IMR-90 (cell line): ENCODE data around the gene MRPL32. TPM values are rescaled to one million over a fixed set of nuclear protein-coding genes. Genes with fewer than 3 reads are reported as not detected.

Source experiments
- ATAC-seq: fragments of 200-7000 bp; cut with Tn5 transposase; 2 replicates; pipeline ENCODE4 v1.9.1; 2020; ENCODE audit warnings: low read depth, mild to moderate bottlenecking, moderate library complexity
- BruUV-seq: library from RNA; stranded (reverse); fragments of 400-500 nt; replicated peaks from 2 replicates; lab custom pipeline; 2021; lab: Mats Ljungman, UMichigan
- CTCF ChIA-PET: fragments of 300-600 bp; formaldehyde crosslinking; extraction: SDS; loops from one replicate; lab custom pipeline; 2021; ENCODE audit warnings: antibody characterized with exemption; lab: Yijun Ruan, JAX
- POLR2A ChIA-PET: fragments of 300-600 bp; sonication (Branson Sonifier 250); formaldehyde crosslinking; loops from one replicate; lab custom pipeline; 2022; ENCODE audit warnings: antibody characterized with exemption; ENCODE audit not compliant: unreplicated experiment; lab: Charles Lee
- DNase-seq: peaks from one replicate; pipeline ENCODE4 v3.0.0; 2013
- H2AFZ ChIP-seq: replicated peaks from 2 replicates; pipeline ENCODE3; 2013; ENCODE audit warnings: low read length, mild to moderate bottlenecking; ENCODE audit not compliant: poor library complexity
- H2AK5ac ChIP-seq: 2 replicates; pipeline ENCODE4 v1.6.1; 2013; ENCODE audit warnings: low read depth, low read length, inconsistent platforms
- H2AK9ac ChIP-seq: replicated peaks from 2 replicates; pipeline ENCODE3; 2013; ENCODE audit warnings: mild to moderate bottlenecking, low read depth, low read length, moderate library complexity; ENCODE audit not compliant: poor library complexity
- H2BK120ac ChIP-seq: 2 replicates; pipeline ENCODE4 v1.6.1; 2013; ENCODE audit warnings: low read depth, low read length, inconsistent platforms
- H2BK15ac ChIP-seq: 3 replicates; pipeline ENCODE4 v1.6.1; 2013; ENCODE audit warnings: low read depth, low read length, inconsistent platforms
- H2BK20ac ChIP-seq: 2 replicates; pipeline ENCODE4 v1.6.1; 2013; ENCODE audit warnings: low read depth, mild to moderate bottlenecking, inconsistent platforms, low read length, moderate library complexity
- H2BK5ac ChIP-seq: 2 replicates; pipeline ENCODE4 v1.6.1; 2013; ENCODE audit warnings: mild to moderate bottlenecking, low read depth, low read length, inconsistent platforms; ENCODE audit not compliant: poor library complexity, severe bottlenecking
- H3K14ac ChIP-seq: replicated peaks from 2 replicates; pipeline ENCODE4 v1.6.1; 2013; ENCODE audit warnings: low read depth, low read length, inconsistent platforms
- H3K18ac ChIP-seq: 2 replicates; pipeline ENCODE4 v1.6.1; 2013; ENCODE audit warnings: low read depth, low read length, control low read depth
- H3K23ac ChIP-seq: 2 replicates; pipeline ENCODE4 v1.6.1; 2013; ENCODE audit warnings: low read depth, low read length, inconsistent platforms
- H3K27ac ChIP-seq: 2 replicates; pipeline ENCODE4 v1.5.1; 2013; ENCODE audit warnings: mild to moderate bottlenecking, control low read depth, low read length; ENCODE audit not compliant: insufficient read depth
- H3K27me3 ChIP-seq: 2 replicates; pipeline ENCODE4 v1.6.1; 2013; ENCODE audit warnings: low read length; ENCODE audit not compliant: control insufficient read depth, insufficient read depth
- H3K36me3 ChIP-seq: 2 replicates; pipeline ENCODE4 v1.6.1; 2013; ENCODE audit warnings: low read length, mixed read lengths; ENCODE audit not compliant: control insufficient read depth, insufficient read depth
- H3K4ac ChIP-seq: 2 replicates; pipeline ENCODE4 v1.6.1; 2013; ENCODE audit warnings: low read depth, low read length, inconsistent platforms
- H3K4me1 ChIP-seq: 2 replicates; pipeline ENCODE4 v1.6.1; 2013; ENCODE audit warnings: low read length, mixed read lengths; ENCODE audit not compliant: control insufficient read depth, insufficient read depth
- H3K4me2 ChIP-seq: 2 replicates; pipeline ENCODE4 v1.6.1; 2013; ENCODE audit warnings: low read depth, mild to moderate bottlenecking, control low read depth, low read length, moderate library complexity
- H3K4me3 ChIP-seq: 2 replicates; pipeline ENCODE4 v1.5.1; 2013; ENCODE audit warnings: low read depth, mild to moderate bottlenecking, control low read depth, low read length, moderate library complexity; ENCODE audit not compliant: insufficient read depth
- H3K56ac ChIP-seq: 2 replicates; pipeline ENCODE4 v1.6.1; 2013; ENCODE audit warnings: low read length, inconsistent platforms; ENCODE audit not compliant: insufficient read depth; ENCODE audit errors: extremely low read depth
- H3K79me1 ChIP-seq, 2 experiments: 2 replicates each; pipeline ENCODE4 v1.6.1; 2013; ENCODE audit warnings: low read length in 2 of 2, inconsistent platforms in 1 of 2, low read depth in 1 of 2
- H3K9ac ChIP-seq: 2 replicates; pipeline ENCODE4 v1.6.1; 2013; ENCODE audit warnings: low read depth, low read length, control low read depth
- H3K9me1 ChIP-seq: 2 replicates; pipeline ENCODE4 v1.6.1; 2013; ENCODE audit warnings: low read length, inconsistent platforms; ENCODE audit not compliant: insufficient read depth
- H3K9me3 ChIP-seq: 2 replicates; pipeline ENCODE4 v1.6.1; 2013; ENCODE audit warnings: low read length; ENCODE audit not compliant: control insufficient read depth, insufficient read depth
- H4K20me1 ChIP-seq: 2 replicates; pipeline ENCODE4 v1.6.1; 2013; ENCODE audit warnings: low read length, inconsistent platforms; ENCODE audit not compliant: insufficient read depth
- H4K5ac ChIP-seq: 2 replicates; pipeline ENCODE4 v1.6.1; 2013; ENCODE audit warnings: mild to moderate bottlenecking, low read depth, low read length, control low read depth
- H4K8ac ChIP-seq, 2 experiments: 2 replicates each; pipeline ENCODE4 v1.6.1; 2013; ENCODE audit warnings: low read depth in 2 of 2, low read length in 2 of 2, control low read depth in 1 of 2, inconsistent platforms in 1 of 2
- H4K91ac ChIP-seq: 2 replicates; pipeline ENCODE4 v1.6.1; 2013; ENCODE audit warnings: low read depth, low read length, inconsistent platforms; ENCODE audit not compliant: insufficient read depth
- BHLHE40 ChIP-seq: fragments of 150-350 bp; IDR thresholded peaks from 2 replicates; pipeline ENCODE4 v1.6.1; 2016; ENCODE audit warnings: mild to moderate bottlenecking, low read depth, low read length
- CEBPB ChIP-seq: IDR thresholded peaks from 2 replicates; pipeline ENCODE4 v1.6.1; 2012; ENCODE audit warnings: low read depth, low read length, improper control_type of control experiment
- CHD1 ChIP-seq: IDR thresholded peaks from 2 replicates; pipeline ENCODE4 v1.6.1; 2012; ENCODE audit warnings: low read depth, low read length, improper control_type of control experiment
- FOS ChIP-seq: fragments of 150-350 bp; IDR thresholded peaks from 2 replicates; pipeline ENCODE4 v1.6.1; 2016; ENCODE audit warnings: low read depth, low read length
- MAFK ChIP-seq: IDR thresholded peaks from 2 replicates; pipeline ENCODE4 v1.6.1; 2012; ENCODE audit warnings: low read depth, low read length, improper control_type of control experiment
- NFE2L2 ChIP-seq: fragments of 150-350 bp; IDR thresholded peaks from 2 replicates; pipeline ENCODE4 v1.6.1; 2016; ENCODE audit warnings: low read depth, mild to moderate bottlenecking, low read length
- POLR2A ChIP-seq: IDR thresholded peaks from 2 replicates; pipeline ENCODE4 v1.6.1; 2012; ENCODE audit warnings: mild to moderate bottlenecking, low read depth, low read length
- RAD21 ChIP-seq: IDR thresholded peaks from 2 replicates; pipeline ENCODE4 v1.6.1; 2012; ENCODE audit warnings: low read length, improper control_type of control experiment
- RCOR1 ChIP-seq: IDR thresholded peaks from 2 replicates; pipeline ENCODE4 v1.6.1; 2012; ENCODE audit warnings: mild to moderate bottlenecking, low read length, improper control_type of control experiment; ENCODE audit not compliant: insufficient replicate concordance
- RFX5 ChIP-seq: IDR thresholded peaks from 2 replicates; pipeline ENCODE4 v1.8.0; 2012; ENCODE audit warnings: low read depth, mild to moderate bottlenecking, low read length, moderate library complexity
- SMC3 ChIP-seq: fragments of 150-350 bp; IDR thresholded peaks from 2 replicates; pipeline ENCODE4 v1.6.1; 2016; ENCODE audit warnings: low read depth, mild to moderate bottlenecking, antibody characterized with exemption, low read length, moderate library complexity
- WGBS, 2 experiments: methylation state at CpG; one replicate each; pipeline versions ENCODE4 v1.1.5 to v1.1.7; 2013; ENCODE audit warnings: missing lambda C conversion rate in 2 of 2; ENCODE audit not compliant: insufficient read length in 1 of 2; ENCODE audit errors: extremely low coverage in 2 of 2; 5-methylcytosine and 5-hydroxymethylcytosine counted together
- dilution Hi-C: fragments of 300-500 bp; cut with HindIII; formaldehyde crosslinking; loops from one replicate; pipeline ENCODE4 v1.14.3; 2018; ENCODE audit warnings: low sequenced_read_pairs; ENCODE audit not compliant: unreplicated experiment
- in situ Hi-C: fragments of 300-500 bp; cut with MboI; formaldehyde crosslinking; loops from 3 replicates; pipeline ENCODE4 v1.14.3; 2019; ENCODE audit warnings: low sequenced_read_pairs, inconsistent platforms, mixed read lengths
- intact Hi-C: fragments of 100-400 bp; cut with micrococcal nuclease; formaldehyde crosslinking; loops from 2 replicates; pipeline ENCODE4 v1.10.0; 2022
- polyA plus RNA-seq, 3 experiments: library from polyadenylated mRNA; depleted of rRNA; stranded (reverse); fragments of >200 nt; gene quantifications; 2 replicates each; pipeline ENCODE4 v1.2.3, GENCODE V29; 2012; ENCODE audit warnings: low replicate concordance in 1 of 3
- total RNA-seq: library from RNA; depleted of rRNA; stranded (reverse); fragments of >200 nt; gene quantifications from 2 replicates; pipeline ENCODE4 v1.2.3, GENCODE V29; 2012
- TF ChIP-seq, protein P1 (sequence below): fragments of 150-350 bp; IDR thresholded peaks from 2 replicates; pipeline ENCODE4 v1.6.1; 2017; ENCODE audit warnings: mild to moderate bottlenecking, antibody characterized with exemption, low read length, low read depth
- TF ChIP-seq, protein P2 (sequence below): fragments of 150-350 bp; IDR thresholded peaks from 2 replicates; pipeline ENCODE4 v1.6.1; 2016; ENCODE audit warnings: low read depth, mild to moderate bottlenecking, low read length, moderate library complexity, borderline replicate concordance
- TF ChIP-seq, protein P3 (sequence below): conservative IDR thresholded peaks from 2 replicates; pipeline ENCODE4 v1.5.1; 2012; ENCODE audit warnings: mild to moderate bottlenecking, low read depth, low read length, improper control_type of control experiment

MRPL32 gene
- total and polyA plus RNA-seq, 2 of the 4 experiments (the other 2 are of a cell fraction): 42.3 to 75.3 TPM

DNA sequence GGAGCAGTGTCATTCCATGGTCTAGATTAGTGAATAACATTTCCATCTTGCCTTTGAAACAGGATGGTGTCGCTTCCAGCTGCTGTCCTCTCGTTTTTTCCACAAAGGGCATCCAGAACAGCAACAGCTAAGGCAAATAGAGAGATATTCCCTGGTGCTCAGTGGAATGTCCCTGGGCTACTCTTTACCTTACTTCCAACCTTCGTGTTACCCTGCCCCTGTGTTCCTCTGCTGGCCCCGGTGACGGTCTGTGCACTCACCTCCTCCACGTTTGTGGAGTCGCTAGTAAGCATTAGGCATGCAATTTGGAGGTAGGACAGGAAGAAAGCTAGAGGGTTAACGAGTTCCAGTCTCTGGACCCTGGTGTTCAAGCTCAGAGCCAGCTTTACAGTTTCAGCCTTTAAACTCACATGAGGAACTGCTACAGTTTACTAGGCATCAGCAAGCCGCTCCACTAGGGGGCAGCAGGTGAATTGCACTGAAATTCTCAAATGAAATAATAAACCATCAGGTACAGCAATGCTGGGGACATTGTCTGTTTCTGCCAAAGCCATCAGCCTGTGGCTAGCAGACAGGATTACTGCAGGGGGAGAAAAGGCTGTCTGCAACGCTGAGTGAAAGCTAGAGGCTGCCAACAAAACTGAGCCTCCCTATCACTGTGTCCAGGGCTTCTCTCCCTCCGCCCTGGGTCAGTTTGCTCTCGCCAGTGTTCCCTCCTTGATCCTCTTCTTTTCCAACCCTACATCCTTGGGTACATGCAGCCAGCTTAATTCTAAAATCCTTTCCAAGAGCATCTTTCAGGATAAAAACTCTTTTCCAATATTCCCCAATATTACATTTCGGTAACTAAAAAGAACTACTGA lies 9.0 kb downstream of the MRPL32 start:
- Histone ChIP-seq H3K4me3 (no peak overlapping the region), H2BK15ac (no peak overlapping the region), H3K79me1 (peaks cover under 1 to 5% of the 10 kb centered on the region in 2 experiments; a peak in 2 of 4 replicates), H3K23ac (no peak overlapping the region), H2AK5ac (no peak overlapping the region), H3K4me1 (no peaks in the 10 kb centered on the region), H4K8ac (no peak overlapping the region), H2BK20ac (no peak overlapping the region), H3K4ac (no peak overlapping the region), H4K91ac (no peak overlapping the region), H4K20me1 (no peaks in the 10 kb centered on the region), H3K56ac (no peak overlapping the region), H3K14ac (no peak overlapping the region), H2BK5ac (no peak overlapping the region), H2BK120ac (no peak overlapping the region), H3K9ac (no peak overlapping the region), H3K27ac (no peak overlapping the region), H3K27me3 (no peaks in the 10 kb centered on the region), H2AFZ (no peak overlapping the region), H3K36me3 (peaks cover 7% of the 10 kb centered on the region), H3K4me2 (no peak overlapping the region), H2AK9ac (no peak overlapping the region), H3K9me3 (no peaks in the 10 kb centered on the region), H3K18ac (no peak overlapping the region), H4K5ac (no peak overlapping the region), H3K9me1 (no peaks in the 10 kb centered on the region)
- peak; percentile 87 for ATAC-seq
- in situ Hi-C loops: loop anchor here (10.0 to 25.0 kb wide), 2 partner anchors 784 to 896 kb away; partner anchors contain the start of gene COA1
- TF ChIP-seq RFX5 (no peak), SMC3 (peak; percentile 84), FOS (no peak), CEBPB (no peak), CHD1 (no peak), RCOR1 (no peak), BHLHE40 (no peak), POLR2A (no peak), NFE2L2 (no peak), MAFK (no peak), RAD21 (peak; percentile 85)
- TF ChIP-seq, protein P1, sequence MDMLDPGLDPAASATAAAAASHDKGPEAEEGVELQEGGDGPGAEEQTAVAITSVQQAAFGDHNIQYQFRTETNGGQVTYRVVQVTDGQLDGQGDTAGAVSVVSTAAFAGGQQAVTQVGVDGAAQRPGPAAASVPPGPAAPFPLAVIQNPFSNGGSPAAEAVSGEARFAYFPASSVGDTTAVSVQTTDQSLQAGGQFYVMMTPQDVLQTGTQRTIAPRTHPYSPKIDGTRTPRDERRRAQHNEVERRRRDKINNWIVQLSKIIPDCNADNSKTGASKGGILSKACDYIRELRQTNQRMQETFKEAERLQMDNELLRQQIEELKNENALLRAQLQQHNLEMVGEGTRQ: no peak
- TF ChIP-seq, protein P2, sequence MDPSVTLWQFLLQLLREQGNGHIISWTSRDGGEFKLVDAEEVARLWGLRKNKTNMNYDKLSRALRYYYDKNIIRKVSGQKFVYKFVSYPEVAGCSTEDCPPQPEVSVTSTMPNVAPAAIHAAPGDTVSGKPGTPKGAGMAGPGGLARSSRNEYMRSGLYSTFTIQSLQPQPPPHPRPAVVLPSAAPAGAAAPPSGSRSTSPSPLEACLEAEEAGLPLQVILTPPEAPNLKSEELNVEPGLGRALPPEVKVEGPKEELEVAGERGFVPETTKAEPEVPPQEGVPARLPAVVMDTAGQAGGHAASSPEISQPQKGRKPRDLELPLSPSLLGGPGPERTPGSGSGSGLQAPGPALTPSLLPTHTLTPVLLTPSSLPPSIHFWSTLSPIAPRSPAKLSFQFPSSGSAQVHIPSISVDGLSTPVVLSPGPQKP: no peak
- TF ChIP-seq, protein P3, sequence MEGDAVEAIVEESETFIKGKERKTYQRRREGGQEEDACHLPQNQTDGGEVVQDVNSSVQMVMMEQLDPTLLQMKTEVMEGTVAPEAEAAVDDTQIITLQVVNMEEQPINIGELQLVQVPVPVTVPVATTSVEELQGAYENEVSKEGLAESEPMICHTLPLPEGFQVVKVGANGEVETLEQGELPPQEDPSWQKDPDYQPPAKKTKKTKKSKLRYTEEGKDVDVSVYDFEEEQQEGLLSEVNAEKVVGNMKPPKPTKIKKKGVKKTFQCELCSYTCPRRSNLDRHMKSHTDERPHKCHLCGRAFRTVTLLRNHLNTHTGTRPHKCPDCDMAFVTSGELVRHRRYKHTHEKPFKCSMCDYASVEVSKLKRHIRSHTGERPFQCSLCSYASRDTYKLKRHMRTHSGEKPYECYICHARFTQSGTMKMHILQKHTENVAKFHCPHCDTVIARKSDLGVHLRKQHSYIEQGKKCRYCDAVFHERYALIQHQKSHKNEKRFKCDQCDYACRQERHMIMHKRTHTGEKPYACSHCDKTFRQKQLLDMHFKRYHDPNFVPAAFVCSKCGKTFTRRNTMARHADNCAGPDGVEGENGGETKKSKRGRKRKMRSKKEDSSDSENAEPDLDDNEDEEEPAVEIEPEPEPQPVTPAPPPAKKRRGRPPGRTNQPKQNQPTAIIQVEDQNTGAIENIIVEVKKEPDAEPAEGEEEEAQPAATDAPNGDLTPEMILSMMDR: peak; percentile 90
- WGBS, 2 experiments: 100% methylated on average over 3 of the region's 13 CpGs; no CpG with 5 or more reads in 1 of the 2 experiments
- ChIA-PET POLR2A (interaction anchor here (0.6 kb wide), 1 partner anchor 709 kb away, joined by 3 read pairs; no protein-coding TSS in a partner anchor), CTCF (interaction anchor here (0.6 to 2.3 kb wide), 12 partner anchors 9 to 514 kb away, joined by 3 to 9 read pairs (median 4); partner anchors contain the start of genes MRPL32 and PSMA2)
- no TSS peak for BruUV-seq
- dilution Hi-C loops: loop anchor here (25.0 kb wide), 1 partner anchor 296 kb away; no protein-coding TSS in a partner anchor
- peak; percentile 66 for DNase-seq
- intact Hi-C loops: loop anchor here (1.0 to 5.0 kb wide), 6 partner anchors 166 to 896 kb away; no protein-coding TSS in a partner anchor
